GM18951 (cell line): ENCODE results near the gene TGM5.

Experiments used
- POLR2A ChIP-seq: IDR thresholded peaks from 4 replicates; pipeline ENCODE4 v1.6.1; 2011; ENCODE audit warnings: mild to moderate bottlenecking; ENCODE audit not compliant: insufficient read length, insufficient read depth; ENCODE audit errors: extremely low read depth
- in situ Hi-C: fragments of 300-500 bp; cut with MboI; formaldehyde crosslinking; loops from one replicate; pipeline ENCODE4 v1.12.0; 2022; ENCODE audit warnings: low sequenced_read_pairs, mixed read lengths, inconsistent platforms; ENCODE audit not compliant: unreplicated experiment

TGM5 gene

GRCh38 chr15:43266834-43267233 lies at the start of gene TGM5:
Gene TGM5, minus strand, starts transcription at chr15:43266928. Its CDS starts 79 bp downstream, at chr15:43266849.
- no peak for TF ChIP-seq POLR2A
- in situ Hi-C loops = no loop called here

GRCh38 chr15:43314171-43314570 lies 47.4 kb upstream of the TGM5 start:
- in situ Hi-C loops = no loop called here
- TF ChIP-seq POLR2A = no peak

GRCh38 chr15:43312378-43312777 lies 45.6 kb upstream of the TGM5 start:
- no peak for TF ChIP-seq POLR2A
- in situ Hi-C loops = no loop called here

GRCh38 chr15:43302205-43302817 lies 35.6 kb upstream of the TGM5 start, which contains the start of gene TGM7:
Gene TGM7, minus strand, starts transcription at chr15:43302255.
- TF ChIP-seq POLR2A = no peak
- in situ Hi-C loops = no loop called here

- TF ChIP-seq POLR2A = no peak
- in situ Hi-C loops = no loop called here
Measured at GRCh38 chr15:43299884-43300283, 33.2 kb upstream of the TGM5 start.

- TF ChIP-seq POLR2A = no peak
Measured at GRCh38 chr15:43299411-43299810, 32.7 kb upstream of the TGM5 start.

GRCh38 chr15:43294091-43294706 lies 27.5 kb upstream of the TGM5 start:
- in situ Hi-C loops = no loop called here
- no peak for TF ChIP-seq POLR2A

More at GRCh38 chr15:43299411-43299810, 32.7 kb upstream of the TGM5 start:
- in situ Hi-C loops = no loop called here

GRCh38 chr15:43293432-43293831 lies 26.7 kb upstream of the TGM5 start:
- in situ Hi-C loops = no loop called here
- TF ChIP-seq POLR2A = no peak

- no peak for TF ChIP-seq POLR2A
- in situ Hi-C loops = no loop called here
Measured at GRCh38 chr15:43292375-43293078, 25.8 kb upstream of the TGM5 start.

GRCh38 chr15:43289656-43290055 lies 22.9 kb upstream of the TGM5 start:
- in situ Hi-C loops = loop anchor here (5.0 kb wide), 1 partner anchor 57 kb away; no protein-coding TSS in a partner anchor

GRCh38 chr15:43287254-43287653 lies 20.5 kb upstream of the TGM5 start:
- TF ChIP-seq POLR2A = no peak
- in situ Hi-C loops = loop anchor here (5.0 kb wide), 1 partner anchor 55 kb away; no protein-coding TSS in a partner anchor

GRCh38 chr15:43286074-43286473 lies 19.3 kb upstream of the TGM5 start:
- in situ Hi-C loops = loop anchor here (5.0 kb wide), 1 partner anchor 54 kb away; no protein-coding TSS in a partner anchor
- no peak for TF ChIP-seq POLR2A

- in situ Hi-C loops = loop anchor here (5.0 kb wide), 1 partner anchor 53 kb away; no protein-coding TSS in a partner anchor
- no peak for TF ChIP-seq POLR2A
Measured at GRCh38 chr15:43285609-43286037, 18.9 kb upstream of the TGM5 start.

- TF ChIP-seq POLR2A = no peak
- in situ Hi-C loops = no loop called here
Measured at GRCh38 chr15:43283526-43283925, 16.8 kb upstream of the TGM5 start.
